K562 treated with DMSO at 1 percent for 4 hours (cell line): ENCODE data around the gene SLC25A42. TPM values are rescaled to one million over a fixed set of nuclear protein-coding genes. Genes with fewer than 3 reads are reported as not detected.

Experiments used
- total RNA-seq: library from RNA; unstranded; fragments of 300-600 nt; gene quantifications from 2 replicates; pipeline ENCODE4 v1.2.3, GENCODE V29; 2022; ENCODE audit not compliant: insufficient read depth

SLC25A42 gene
- 20.4 and 26.7 TPM in 2 replicates for total RNA-seq

GRCh38 chr19:19063183-19064097 is at the start of gene SLC25A42:
Gene SLC25A42 (plus strand): TSS chr19:19063994. CDS start chr19:19096125, 32,131 bp downstream.

GRCh38 chr19:19033426-19034203 is 30.2 kb upstream of the SLC25A42 start, which contains the start of the genes ARMC6 and SUGP2:
Gene ARMC6 (plus strand): TSS chr19:19033603. CDS start chr19:19034210, 607 bp downstream.
Gene SUGP2 (minus strand): TSS chr19:19033517. CDS start chr19:19031071, 2,446 bp downstream.

GRCh38 chr19:19138109-19138981 is 74.6 kb downstream of the SLC25A42 start, which contains the start of gene TMEM161A:
Gene TMEM161A (minus strand): TSS chr19:19138478. CDS start chr19:19138428, 50 bp downstream.

Other genes with a start within 250 kb of the SLC25A42 start
- 72.8 and 86.1 TPM in 2 replicates for gene UPF1, start 232.0 kb upstream of the SLC25A42 start, total RNA-seq
- 0.74 TPM in 1 of 2 replicates, not detected in the other for gene CERS1, start 167.8 kb upstream of the SLC25A42 start, total RNA-seq
- 391 and 452 TPM in 2 replicates for gene COPE, start 144.6 kb upstream of the SLC25A42 start, total RNA-seq
- gene DDX49, start 144.3 kb upstream of the SLC25A42 start, total RNA-seq = 68.2 and 90.6 TPM in 2 replicates
- gene HOMER3, start 122.8 kb upstream of the SLC25A42 start, total RNA-seq = 8.1 and 8.2 TPM in 2 replicates
- gene SUGP2, start 30.5 kb upstream of the SLC25A42 start, total RNA-seq = 53.2 and 71.3 TPM in 2 replicates
- gene ARMC6, start 30.4 kb upstream of the SLC25A42 start, total RNA-seq = 33.5 and 46.5 TPM in 2 replicates
- gene TMEM161A, start 74.5 kb downstream of the SLC25A42 start, total RNA-seq = 38.7 and 41.5 TPM in 2 replicates
- gene MEF2B, start 106.3 kb downstream of the SLC25A42 start, total RNA-seq = 10.8 and 12.1 TPM in 2 replicates
- gene BORCS8, start 128.2 kb downstream of the SLC25A42 start, total RNA-seq = 9.9 and 14.2 TPM in 2 replicates
- 148 and 160 TPM in 2 replicates for gene RFXANK, start 128.3 kb downstream of the SLC25A42 start, total RNA-seq
- gene NR2C2AP, start 139.4 kb downstream of the SLC25A42 start, total RNA-seq = 12.3 and 18.1 TPM in 2 replicates
- gene NCAN, start 148.0 kb downstream of the SLC25A42 start, total RNA-seq = not detected in 2 replicates
- gene TM6SF2, start 209.3 kb downstream of the SLC25A42 start, total RNA-seq = not detected in 2 replicates